AG09309 (cell line): Measurements from ENCODE around the gene EFCC1.
"Not testable (repeated sequence)": the region's sequence is repeated elsewhere in the genome, so short reads cannot be mapped to it uniquely, and the experiment has no call there.

Experiments
- DNase-seq: peaks from one replicate; pipeline ENCODE4 v3.0.0-alpha.2; 2010; ENCODE audit warnings: low read depth
- H3K4me3 ChIP-seq: 2 replicates; pipeline ENCODE4 v1.5.1; 2011; ENCODE audit warnings: mild to moderate bottlenecking, low read depth, low read length, moderate library complexity; ENCODE audit not compliant: control insufficient read depth
- CTCF ChIP-seq: IDR thresholded peaks from 2 replicates; pipeline ENCODE4 v1.5.1; 2011; ENCODE audit warnings: mild to moderate bottlenecking, low read depth, low read length, inconsistent platforms; ENCODE audit not compliant: insufficient read depth, control insufficient read depth; ENCODE audit errors: missing control alignments

Gene EFCC1

GRCh38 chr3:129063841-129064482 lies 62.9 kb downstream of the EFCC1 start:
- H3K4me3 ChIP-seq, result no peak overlapping the region
- TF ChIP-seq CTCF, result no peak
- DNase-seq, result no peak

GRCh38 chr3:129065016-129065719 lies 64.1 kb downstream of the EFCC1 start:
- DNase-seq, result no peak
- no peak overlapping the region for H3K4me3 ChIP-seq
- no peak for TF ChIP-seq CTCF

GRCh38 chr3:129065720-129066073 lies 64.6 kb downstream of the EFCC1 start:
- H3K4me3 ChIP-seq, result no peak overlapping the region
- no peak for TF ChIP-seq CTCF
- no peak for DNase-seq

- not testable (repeated sequence) for H3K4me3 ChIP-seq, DNase-seq
Measured at GRCh38 chr3:129067719-129068118, 66.6 kb downstream of the EFCC1 start.

GRCh38 chr3:129068291-129068886 lies 67.3 kb downstream of the EFCC1 start:
- H3K4me3 ChIP-seq, result no peak overlapping the region
- DNase-seq, result no peak
- TF ChIP-seq CTCF, result no peak

GRCh38 chr3:129069313-129070085 lies 68.4 kb downstream of the EFCC1 start:
- not testable (repeated sequence) for DNase-seq, H3K4me3 ChIP-seq

- H3K4me3 ChIP-seq, result no peak overlapping the region
- TF ChIP-seq CTCF, result no peak
- no peak for DNase-seq
Measured at GRCh38 chr3:129070086-129070885, 69.2 kb downstream of the EFCC1 start.
